ENCODE data around the gene CPD. TPM values are rescaled to one million over a fixed set of nuclear protein-coding genes. Genes with fewer than 3 reads are reported as not detected.

Gene CPD
- total and polyA plus RNA-seq, 9 of the 15 experiments (the other 6 are each of a cell fraction or from before 2014, with no cell fraction given) = 4.5 to 24.4 (median 20.4) TPM

GRCh38 chr17:30477083-30477773 lies 98.5 kb downstream of the CPD start, which contains the start of gene GOSR1 (continued):
- no peak for TF ChIP-seq ZNF79 (CRISPR knock-in tag; IDR thresholded peaks at IDR 0.05; ENCODE audit: low read depth)
- TF ChIP-seq HNRNPL (IDR thresholded peaks at IDR 0.05; ENCODE audit: low read depth, low read length) = no peak
- TF ChIP-seq MYBL2 (IDR thresholded peaks at IDR 0.05; ENCODE audit: low read depth) = no peak
- no peak for TF ChIP-seq MYBL2 (CRISPR knock-in tag; IDR thresholded peaks at IDR 0.05; ENCODE audit: borderline replicate concordance)
- TF ChIP-seq ZKSCAN1 (IDR thresholded peaks at IDR 0.05; ENCODE audit: low read depth, low read length) = no peak
- TF ChIP-seq ZNF584 (CRISPR knock-in tag; IDR thresholded peaks at IDR 0.05; ENCODE audit: low read depth) = no peak
- no peak for TF ChIP-seq RBM25 (IDR thresholded peaks at IDR 0.05; ENCODE audit: low read depth, low read length, severe bottlenecking)
- no peak for TF ChIP-seq ZNF77 (CRISPR knock-in tag; IDR thresholded peaks at IDR 0.05)
- TF ChIP-seq NR2F6 (CRISPR knock-in tag; IDR thresholded peaks at IDR 0.05) = no peak
- TF ChIP-seq CBX2 (IDR thresholded peaks at IDR 0.05; ENCODE audit: insufficient read depth, low read length, poor library complexity, severe bottlenecking) = no peak
- TF ChIP-seq CC2D1A (IDR thresholded peaks at IDR 0.05) = no peak; the same call in 1 of the 2 replicates
- no peak for TF ChIP-seq GTF3C2 (IDR thresholded peaks at IDR 0.05; ENCODE audit: borderline replicate concordance, extremely low read depth, insufficient read length)
- TF ChIP-seq BRD4 (IDR thresholded peaks at IDR 0.05) = peak; percentile 94
- TF ChIP-seq ZNF134 (CRISPR knock-in tag; conservative IDR thresholded peaks at IDR 0.05) = no peak
- no peak for TF ChIP-seq ARHGAP35 (IDR thresholded peaks at IDR 0.05; ENCODE audit: partially characterized antibody)
- peak; percentile 50; the same call in 1 of the 2 replicates for TF ChIP-seq CBX5 (IDR thresholded peaks at IDR 0.05; ENCODE audit: borderline replicate concordance, low read depth)
- no peak for TF ChIP-seq CBX8 (IDR thresholded peaks at IDR 0.05; ENCODE audit: borderline replicate concordance, extremely low read depth, low read depth, low read length, poor library complexity, severe bottlenecking)
- TF ChIP-seq NCOA6 (IDR thresholded peaks at IDR 0.05) = no peak
- no peak for TF ChIP-seq CHD4 (IDR thresholded peaks at IDR 0.05; ENCODE audit: insufficient read depth, insufficient replicate concordance, low read depth, low read length, poor library complexity, severe bottlenecking)
- TF ChIP-seq STAT5B (CRISPR knock-in tag; IDR thresholded peaks at IDR 0.05) = no peak
- TF ChIP-seq ZNF3 (CRISPR knock-in tag; IDR thresholded peaks at IDR 0.05) = no peak
- TF ChIP-seq ZKSCAN8 (CRISPR knock-in tag; IDR thresholded peaks at IDR 0.05) = no peak
- TF ChIP-seq PML (IDR thresholded peaks at IDR 0.05; ENCODE audit: low read length) = peak; percentile 72
- no peak for TF ChIP-seq HOMEZ (CRISPR knock-in tag; IDR thresholded peaks at IDR 0.05)
- TF ChIP-seq ZNF785 (CRISPR knock-in tag; IDR thresholded peaks at IDR 0.05) = no peak
- TF ChIP-seq BRF1 (IDR thresholded peaks at IDR 0.05; ENCODE audit: borderline replicate concordance, extremely low read depth, insufficient read length) = no peak
